GM18861 (cell line): ENCODE measurements around the gene NOP16.

Experiments
- ATAC-seq: cut with Tn5 transposase; IDR thresholded peaks from one replicate; pipeline ENCODE4 v1.9.1; 2021; ENCODE audit not compliant: unreplicated experiment

The NOP16 gene

GRCh38 chr5:176362233-176362490, 26.2 kb downstream of the NOP16 start:
- no peak for ATAC-seq

GRCh38 chr5:176361437-176362232, 26.8 kb downstream of the NOP16 start, which contains the start of gene KIAA1191:
KIAA1191 (minus strand) TSS chr5:176361764; CDS start chr5:176359508, 2,256 bp downstream.
- peak; percentile 83 for ATAC-seq

- no peak for ATAC-seq
These were observed 27.4 kb downstream of the NOP16 start for GRCh38 chr5:176360894-176361436.

- ATAC-seq = no peak
These were observed 28.7 kb downstream of the NOP16 start for GRCh38 chr5:176359658-176360057.

GRCh38 chr5:176356179-176356566, 32.2 kb downstream of the NOP16 start:
- no peak for ATAC-seq

- ATAC-seq = no peak
These were observed 32.8 kb downstream of the NOP16 start for GRCh38 chr5:176355400-176356178.

- no peak for ATAC-seq
These were observed 34.9 kb downstream of the NOP16 start for GRCh38 chr5:176353533-176353932.

- ATAC-seq = no peak
These were observed 36.1 kb downstream of the NOP16 start for GRCh38 chr5:176352116-176352878.

- ATAC-seq = no peak
These were observed 38.0 kb downstream of the NOP16 start for GRCh38 chr5:176350416-176350815.

GRCh38 chr5:176342766-176343458, 45.5 kb downstream of the NOP16 start:
- ATAC-seq = no peak

GRCh38 chr5:176342158-176342483, 46.3 kb downstream of the NOP16 start:
- ATAC-seq = no peak

GRCh38 chr5:176341325-176342157, 46.9 kb downstream of the NOP16 start:
- no peak for ATAC-seq

GRCh38 chr5:176339304-176339703, 49.1 kb downstream of the NOP16 start:
- no peak for ATAC-seq

- no peak for ATAC-seq
These were observed 50.5 kb downstream of the NOP16 start for GRCh38 chr5:176337913-176338312.

- ATAC-seq = no peak
These were observed 54.2 kb downstream of the NOP16 start for GRCh38 chr5:176334031-176334770.
